HUES48 (cell line): ENCODE results near the gene TANC1.

Experiments
- H3K27ac ChIP-seq: one replicate; pipeline ENCODE4 v1.7.0; 2013; ENCODE audit warnings: low read depth, low read length, inconsistent platforms
- H3K27me3 ChIP-seq: 2 replicates; pipeline ENCODE4 v1.6.1; 2013; ENCODE audit warnings: mild to moderate bottlenecking, low read length; ENCODE audit not compliant: control insufficient read depth, insufficient read depth
- H3K36me3 ChIP-seq: 2 replicates; pipeline ENCODE4 v1.6.1; 2013; ENCODE audit warnings: low read length; ENCODE audit not compliant: control insufficient read depth, insufficient read depth
- H3K4me1 ChIP-seq: 2 replicates; pipeline ENCODE4 v1.6.1; 2013; ENCODE audit warnings: mild to moderate bottlenecking, low read length; ENCODE audit not compliant: control insufficient read depth, insufficient read depth
- H3K4me3 ChIP-seq: 2 replicates; pipeline ENCODE4 v1.5.1; 2013; ENCODE audit warnings: mild to moderate bottlenecking, low read depth, low read length
- H3K9ac ChIP-seq: 2 replicates; pipeline ENCODE4 v1.6.1; 2013; ENCODE audit warnings: mild to moderate bottlenecking, low read depth, low read length, moderate library complexity
- H3K9me3 ChIP-seq: 2 replicates; pipeline ENCODE4 v1.6.1; 2013; ENCODE audit warnings: low read length; ENCODE audit not compliant: control insufficient read depth, insufficient read depth

The TANC1 gene

GRCh38 chr2:159118859-159119500 is 150.5 kb downstream of the TANC1 start:
- Histone ChIP-seq H3K9ac (no peak overlapping the region), H3K36me3 (no peaks in the 10 kb centered on the region), H3K4me1 (peaks cover 2% of the 10 kb centered on the region; the same call in 1 of the 2 replicates), H3K27me3 (no peaks in the 10 kb centered on the region), H3K27ac (no peak overlapping the region), H3K4me3 (no peak overlapping the region), H3K9me3 (no peaks in the 10 kb centered on the region)

- Histone ChIP-seq H3K9ac (no peak overlapping the region; the same call in 1 of the 2 replicates), H3K27me3 (no peaks in the 10 kb centered on the region), H3K4me3 (no peak overlapping the region), H3K27ac (no peak overlapping the region), H3K36me3 (no peaks in the 10 kb centered on the region), H3K9me3 (no peaks in the 10 kb centered on the region), H3K4me1 (peaks cover 7% of the 10 kb centered on the region; the same call in 1 of the 2 replicates)
Measured at GRCh38 chr2:159119652-159120257, 151.3 kb downstream of the TANC1 start.

DNA sequence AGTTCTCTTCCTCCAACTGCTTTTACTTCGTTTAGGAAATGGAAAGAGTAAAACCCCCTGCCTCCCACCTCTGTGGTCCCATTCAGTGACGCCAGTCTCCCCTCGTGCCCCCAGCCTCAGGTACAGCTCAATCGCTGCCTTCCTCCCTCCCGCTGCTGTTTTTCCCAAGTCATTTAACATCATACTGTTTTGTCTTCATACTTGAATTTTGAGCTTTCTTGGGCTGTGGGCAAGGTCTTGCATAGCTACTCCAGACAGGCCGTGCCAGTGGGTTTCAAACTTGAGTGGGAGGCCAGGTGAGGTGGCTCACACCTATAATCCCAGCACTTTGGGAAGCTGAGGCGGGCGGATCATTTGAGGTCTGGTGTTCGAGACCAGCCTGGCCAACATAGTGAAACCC is 155.3 kb downstream of the TANC1 start:
- no peaks in the 10 kb centered on the region for H3K9me3 ChIP-seq
- H3K4me1 ChIP-seq: peaks cover 5% of the 10 kb centered on the region; the same call in 1 of the 2 replicates
- no peak overlapping the region for H3K4me3 ChIP-seq
- H3K27ac ChIP-seq: no peak overlapping the region
- H3K9ac ChIP-seq: no peak overlapping the region
- H3K36me3 ChIP-seq: no peaks in the 10 kb centered on the region
- no peaks in the 10 kb centered on the region for H3K27me3 ChIP-seq

DNA sequence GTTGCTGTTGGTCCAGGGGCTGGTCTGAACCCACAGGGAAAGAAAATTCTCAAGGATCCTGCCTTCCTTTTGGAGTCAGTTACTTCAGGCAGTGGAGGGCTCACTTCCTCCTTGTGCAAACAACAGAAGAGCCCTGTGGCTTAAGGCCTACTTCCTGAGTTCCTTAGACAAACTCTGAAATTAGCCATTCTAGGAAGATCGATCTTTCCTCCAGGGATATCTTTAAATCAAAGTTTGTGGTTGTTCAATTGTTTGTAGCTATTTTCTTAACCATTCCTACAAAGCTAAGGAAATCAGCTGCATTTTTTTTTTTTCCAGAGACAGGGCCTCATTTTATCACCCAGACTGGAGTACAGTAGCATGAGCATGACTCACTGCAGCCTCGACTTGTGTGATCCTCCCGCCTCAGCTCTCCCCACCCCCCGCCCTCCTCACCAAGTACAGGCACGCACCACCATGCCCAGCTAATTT is 156.0 kb downstream of the TANC1 start:
- H3K4me3 ChIP-seq: no peak overlapping the region
- H3K36me3 ChIP-seq: no peaks in the 10 kb centered on the region
- no peaks in the 10 kb centered on the region for H3K9me3 ChIP-seq
- H3K4me1 ChIP-seq: peaks cover 5% of the 10 kb centered on the region; the same call in 1 of the 2 replicates
- no peak overlapping the region for H3K27ac ChIP-seq
- no peak overlapping the region for H3K9ac ChIP-seq
- H3K27me3 ChIP-seq: no peaks in the 10 kb centered on the region

GRCh38 chr2:159124931-159125467 is 156.6 kb downstream of the TANC1 start:
- no peaks in the 10 kb centered on the region for H3K9me3 ChIP-seq
- no peak overlapping the region for H3K27ac ChIP-seq
- H3K4me3 ChIP-seq: no peak overlapping the region
- H3K4me1 ChIP-seq: peaks cover 5% of the 10 kb centered on the region; the same call in 1 of the 2 replicates
- H3K36me3 ChIP-seq: no peaks in the 10 kb centered on the region
- H3K9ac ChIP-seq: no peak overlapping the region
- no peaks in the 10 kb centered on the region for H3K27me3 ChIP-seq

- Histone ChIP-seq H3K27ac (no peak overlapping the region), H3K9ac (no peak overlapping the region), H3K4me3 (no peak overlapping the region), H3K4me1 (peaks cover 5% of the 10 kb centered on the region; the same call in 1 of the 2 replicates), H3K27me3 (no peaks in the 10 kb centered on the region), H3K36me3 (no peaks in the 10 kb centered on the region), H3K9me3 (no peaks in the 10 kb centered on the region)
Measured at GRCh38 chr2:159125858-159126257, 157.4 kb downstream of the TANC1 start.

- H3K4me1 ChIP-seq: peaks cover 5% of the 10 kb centered on the region; the same call in 1 of the 2 replicates
- no peak overlapping the region for H3K4me3 ChIP-seq
- H3K27ac ChIP-seq: no peak overlapping the region
- H3K9me3 ChIP-seq: no peaks in the 10 kb centered on the region
- no peak overlapping the region for H3K9ac ChIP-seq
- no peaks in the 10 kb centered on the region for H3K36me3 ChIP-seq
- no peaks in the 10 kb centered on the region for H3K27me3 ChIP-seq
Measured at GRCh38 chr2:159126432-159127022, 158.1 kb downstream of the TANC1 start.

- Histone ChIP-seq H3K9ac (no peak overlapping the region), H3K4me3 (no peak overlapping the region), H3K4me1 (peaks cover 5% of the 10 kb centered on the region; the same call in 1 of the 2 replicates), H3K27me3 (no peaks in the 10 kb centered on the region), H3K36me3 (no peaks in the 10 kb centered on the region), H3K27ac (no peak overlapping the region), H3K9me3 (no peaks in the 10 kb centered on the region)
Measured at GRCh38 chr2:159128191-159128590, 159.8 kb downstream of the TANC1 start.

DNA sequence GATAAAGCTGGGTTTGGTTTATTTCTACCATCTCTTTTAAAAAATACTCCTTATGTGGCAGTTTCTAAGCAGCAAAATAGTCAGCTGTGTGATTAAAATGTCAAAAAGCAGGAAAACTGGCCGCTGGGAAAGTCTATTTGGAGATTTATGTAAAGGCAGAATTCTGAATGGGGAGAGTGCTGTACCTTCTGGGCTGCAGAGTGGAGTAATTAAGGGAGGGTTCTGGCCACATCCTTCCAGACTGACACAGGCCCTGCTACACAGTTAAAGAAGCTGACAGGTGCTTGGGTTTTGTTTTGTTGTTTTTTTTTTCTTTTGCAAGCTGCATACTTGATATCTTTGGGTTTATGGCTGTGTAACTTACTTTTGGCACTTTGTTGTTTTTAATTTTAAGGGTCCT is 160.8 kb downstream of the TANC1 start:
- H3K4me3 ChIP-seq: no peak overlapping the region
- H3K36me3 ChIP-seq: no peaks in the 10 kb centered on the region
- H3K4me1 ChIP-seq: peaks cover 4% of the 10 kb centered on the region; the same call in 1 of the 2 replicates
- H3K9ac ChIP-seq: no peak overlapping the region
- H3K27ac ChIP-seq: no peak overlapping the region
- H3K9me3 ChIP-seq: no peaks in the 10 kb centered on the region
- no peaks in the 10 kb centered on the region for H3K27me3 ChIP-seq

- H3K9me3 ChIP-seq: no peaks in the 10 kb centered on the region
- H3K36me3 ChIP-seq: no peaks in the 10 kb centered on the region
- no peaks in the 10 kb centered on the region for H3K27me3 ChIP-seq
- H3K4me1 ChIP-seq: no peaks in the 10 kb centered on the region
- H3K27ac ChIP-seq: no peak overlapping the region
- H3K4me3 ChIP-seq: no peak overlapping the region
- no peak overlapping the region for H3K9ac ChIP-seq
Measured at GRCh38 chr2:159129824-159130223, 161.4 kb downstream of the TANC1 start.

GRCh38 chr2:159130302-159130701 is 161.9 kb downstream of the TANC1 start:
- Histone ChIP-seq H3K9me3 (no peaks in the 10 kb centered on the region), H3K27me3 (no peaks in the 10 kb centered on the region), H3K4me3 (no peak overlapping the region), H3K4me1 (no peaks in the 10 kb centered on the region), H3K9ac (no peak overlapping the region), H3K36me3 (no peaks in the 10 kb centered on the region), H3K27ac (no peak overlapping the region)
